ENCODE measurements around the gene METTL25B.
A peak's percentile ranks its signal among the peaks of the same experiment; 100 is the strongest.

METTL25B gene

GRCh38 chr1:156704930-156705320, 23.3 kb upstream of the METTL25B start:
- Histone ChIP-seq H2BK5ac (ENCODE audit: low read length) (peak overlapping the region; percentile 90), H2BK12ac (ENCODE audit: low read length) (no peak overlapping the region), H3K14ac (ENCODE audit: low read length) (no peak overlapping the region), H3K27me3 (ENCODE audit: control insufficient read depth in 3 of 3, insufficient read depth in 3 of 3, low read depth in 1 of 3, low read length in 3 of 3) (no peaks in the 10 kb centered on the region), H3K4me2 (ENCODE audit: insufficient read depth, low read length, poor library complexity, severe bottlenecking) (peak overlapping the region; percentile 93), H4K91ac (ENCODE audit: low read depth, low read length, poor library complexity) (no peak overlapping the region), H3K23ac (ENCODE audit: low read depth, low read length, poor library complexity) (peak overlapping the region; percentile 76), H2AK5ac (ENCODE audit: low read depth, low read length) (peak overlapping the region; percentile 68), H2AFZ (ENCODE audit: low read length) (peak overlapping the region; percentile 91), H3K4me3 (ENCODE audit: low read length in 2 of 2) (peak overlapping the region; percentile 63 to 87), H2BK15ac (ENCODE audit: low read length) (peak overlapping the region; percentile 40), H4K8ac (ENCODE audit: low read depth, low read length) (no peak overlapping the region), H3K4ac (ENCODE audit: low read length) (peak overlapping the region; percentile 2), H3K18ac (ENCODE audit: low read length) (peak overlapping the region; percentile 96), H2BK120ac (ENCODE audit: low read depth, low read length) (no peak overlapping the region), H3K79me1 (ENCODE audit: low read depth, low read length) (peaks cover 9% of the 10 kb centered on the region), H3K4me1 (ENCODE audit: control insufficient read depth in 2 of 2, insufficient read depth in 1 of 2, low read depth in 1 of 2, low read length in 2 of 2) (peaks cover 46 to 52% of the 10 kb centered on the region in 2 donors), H3K9me3 (replicated peaks in 1 of 2; ENCODE audit: control insufficient read depth in 2 of 2, insufficient read depth in 1 of 2, low read depth in 1 of 2, low read length in 2 of 2) (no peaks in the 10 kb centered on the region), H3K36me3 (replicated peaks in 1 of 2; ENCODE audit: control insufficient read depth in 2 of 2, insufficient read depth in 2 of 2, low read length in 2 of 2) (peaks cover 11 to 13% of the 10 kb centered on the region in 2 donors), H3K9ac (ENCODE audit: low read depth, low read length, poor library complexity) (peak overlapping the region; percentile 87), H3K27ac (replicated peaks; ENCODE audit: low read length) (peak overlapping the region; percentile 92)
- no peak for DNase-seq (ENCODE audit: low spot score)
- no CpG with 5 or more reads among the region's 29 CpGs for WGBS, 2 donors (ENCODE audit: extremely low coverage in 2 of 2, insufficient read length in 2 of 2, insufficient replicate concordance in 1 of 2)

DNA sequence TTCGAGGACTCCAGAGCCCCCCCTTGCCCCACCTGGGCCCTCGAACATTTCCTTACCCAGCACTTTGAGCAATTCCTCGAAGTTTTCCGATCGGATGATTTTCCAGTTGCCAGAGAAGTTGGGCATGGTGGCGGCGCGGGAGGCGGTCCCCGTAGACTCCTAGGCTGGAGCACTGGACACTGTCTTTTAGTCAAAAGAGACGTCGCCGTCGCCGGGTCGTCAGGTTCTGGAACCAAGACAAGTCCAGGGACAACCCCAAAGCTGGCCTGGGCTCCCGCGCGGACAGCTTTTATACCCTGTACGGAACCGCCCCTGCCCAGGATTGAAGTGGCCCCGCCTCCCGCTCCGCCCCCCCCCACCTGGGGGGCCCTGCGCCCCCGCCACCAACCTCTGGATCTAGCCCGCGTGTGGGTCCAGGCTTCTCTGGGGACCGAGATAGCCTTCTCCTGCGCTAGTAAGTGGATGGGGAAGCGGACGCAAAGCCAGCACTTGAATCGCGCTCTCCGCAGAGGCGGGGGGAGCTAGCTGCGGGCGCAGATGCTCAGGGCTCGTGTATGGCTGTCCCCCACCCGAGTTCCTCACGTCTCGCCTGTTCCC, 22.9 kb upstream of the METTL25B start, which contains the start of gene CRABP2:
Gene CRABP2 (minus strand): TSS at position 263 of the 597 bp plus-strand sequence. CDS start 137 bp downstream, at position 126.
- peak within 1 kb of the TSS; percentile 90 for H3K9ac ChIP-seq (ENCODE audit: low read depth, low read length, poor library complexity)
- H3K23ac ChIP-seq (ENCODE audit: low read depth, low read length, poor library complexity) = peak within 1 kb of the TSS; percentile 76
- no peaks in the 10 kb centered on the region for H3K27me3 ChIP-seq (ENCODE audit: control insufficient read depth in 3 of 3, insufficient read depth in 3 of 3, low read depth in 1 of 3, low read length in 3 of 3)
- peak within 1 kb of the TSS; percentile 93 for H3K4me2 ChIP-seq (ENCODE audit: insufficient read depth, low read length, poor library complexity, severe bottlenecking)
- peak within 1 kb of the TSS; percentile 19 for H3K4ac ChIP-seq (ENCODE audit: low read length)
- peak within 1 kb of the TSS; percentile 91 for H2AFZ ChIP-seq (ENCODE audit: low read length)
- peak within 1 kb of the TSS; percentile 90 for H2BK5ac ChIP-seq (ENCODE audit: low read length)
- peak within 1 kb of the TSS; percentile 98 for H4K91ac ChIP-seq (ENCODE audit: low read depth, low read length, poor library complexity)
- peaks cover 6 to 9% of the 10 kb centered on the region in 2 donors for H3K36me3 ChIP-seq (replicated peaks in 1 of 2; ENCODE audit: control insufficient read depth in 2 of 2, insufficient read depth in 2 of 2, low read length in 2 of 2)
- WGBS, 2 donors (ENCODE audit: extremely low coverage in 2 of 2, insufficient read length in 2 of 2, insufficient replicate concordance in 1 of 2) = no CpG with 5 or more reads among the region's 42 CpGs
- H3K9me3 ChIP-seq (replicated peaks in 1 of 2; ENCODE audit: control insufficient read depth in 2 of 2, insufficient read depth in 1 of 2, low read depth in 1 of 2, low read length in 2 of 2) = no peaks in the 10 kb centered on the region
- H2AK5ac ChIP-seq (ENCODE audit: low read depth, low read length) = peak within 1 kb of the TSS; percentile 87
- H3K79me1 ChIP-seq (ENCODE audit: low read depth, low read length) = peaks cover 9% of the 10 kb centered on the region
- H4K8ac ChIP-seq (ENCODE audit: low read depth, low read length) = no peak within 1 kb of the TSS
- H2BK12ac ChIP-seq (ENCODE audit: low read length) = no peak within 1 kb of the TSS
- peak within 1 kb of the TSS; percentile 99 for H3K18ac ChIP-seq (ENCODE audit: low read length)
- H3K4me1 ChIP-seq (ENCODE audit: control insufficient read depth in 2 of 2, insufficient read depth in 1 of 2, low read depth in 1 of 2, low read length in 2 of 2) = peaks cover 50 to 56% of the 10 kb centered on the region in 2 donors
- peak within 1 kb of the TSS; percentile 40 for H2BK15ac ChIP-seq (ENCODE audit: low read length)
- H3K27ac ChIP-seq (replicated peaks; ENCODE audit: low read length) = peak within 1 kb of the TSS; percentile 92
- H2BK120ac ChIP-seq (ENCODE audit: low read depth, low read length) = peak within 1 kb of the TSS; percentile 93
- peak within 1 kb of the TSS; percentile 73 for H3K14ac ChIP-seq (ENCODE audit: low read length)
- peak within 1 kb of the TSS; percentile 63 to 87 for H3K4me3 ChIP-seq (ENCODE audit: low read length in 2 of 2)
- peak; percentile 78 for DNase-seq (ENCODE audit: low spot score)

DNA sequence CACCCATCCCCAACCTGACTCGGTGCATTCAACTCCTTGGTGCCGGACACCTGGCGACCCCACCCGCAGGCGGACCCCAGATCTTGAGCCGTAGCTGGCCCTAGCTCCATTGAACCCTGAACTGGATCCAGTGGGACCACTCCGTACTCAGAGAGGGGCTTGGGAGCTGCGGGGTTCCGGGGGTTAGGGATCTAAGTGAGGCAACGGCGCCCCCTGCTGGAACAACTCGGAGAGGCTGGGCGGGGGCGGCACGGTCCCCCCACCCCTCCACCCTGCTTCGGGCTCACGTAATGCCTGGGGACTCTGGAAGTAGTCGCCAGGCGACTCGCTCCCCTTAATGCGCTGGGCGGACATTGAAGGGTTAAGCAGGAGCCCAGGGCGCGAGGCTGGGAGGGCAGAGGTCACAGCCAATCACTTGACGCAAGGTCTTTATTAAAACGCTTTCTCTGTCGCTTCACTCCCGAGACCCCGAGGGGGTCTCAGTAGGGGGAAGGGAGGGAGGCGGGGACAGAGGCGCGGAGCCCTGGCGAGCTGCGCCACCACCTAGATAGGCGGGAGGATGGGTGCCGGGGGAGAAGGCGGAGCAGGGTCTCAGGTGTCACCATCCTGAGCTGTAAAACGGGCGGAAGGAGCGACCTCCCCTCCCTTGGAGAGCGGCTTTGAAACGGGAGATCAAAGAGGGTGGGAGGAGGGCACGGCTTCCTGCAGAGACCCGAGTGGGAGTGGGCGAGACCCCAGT, 22.2 kb upstream of the METTL25B start:
- peaks cover 0 to 3% of the 10 kb centered on the region in 2 donors for H3K36me3 ChIP-seq (replicated peaks in 1 of 2; ENCODE audit: control insufficient read depth in 2 of 2, insufficient read depth in 2 of 2, low read length in 2 of 2)
- H2BK15ac ChIP-seq (ENCODE audit: low read length) = peak overlapping the region; percentile 40
- peak overlapping the region; percentile 92 for H3K27ac ChIP-seq (replicated peaks; ENCODE audit: low read length)
- peaks cover 9% of the 10 kb centered on the region for H3K79me1 ChIP-seq (ENCODE audit: low read depth, low read length)
- peak; percentile 95 for DNase-seq (ENCODE audit: low spot score)
- H2BK12ac ChIP-seq (ENCODE audit: low read length) = no peak overlapping the region
- H3K14ac ChIP-seq (ENCODE audit: low read length) = peak overlapping the region; percentile 73
- H4K8ac ChIP-seq (ENCODE audit: low read depth, low read length) = no peak overlapping the region
- no peaks in the 10 kb centered on the region for H3K9me3 ChIP-seq (replicated peaks in 1 of 2; ENCODE audit: control insufficient read depth in 2 of 2, insufficient read depth in 1 of 2, low read depth in 1 of 2, low read length in 2 of 2)
- H3K4ac ChIP-seq (ENCODE audit: low read length) = peak overlapping the region; percentile 19
- no peaks in the 10 kb centered on the region for H3K27me3 ChIP-seq (ENCODE audit: control insufficient read depth in 3 of 3, insufficient read depth in 3 of 3, low read depth in 1 of 3, low read length in 3 of 3)
- peak overlapping the region; percentile 63 to 75 for H3K4me3 ChIP-seq (ENCODE audit: low read length in 2 of 2)
- no CpG with 5 or more reads among the region's 45 CpGs for WGBS, 2 donors (ENCODE audit: extremely low coverage in 2 of 2, insufficient read length in 2 of 2, insufficient replicate concordance in 1 of 2)
- H2BK5ac ChIP-seq (ENCODE audit: low read length) = peak overlapping the region; percentile 90
- H3K4me2 ChIP-seq (ENCODE audit: insufficient read depth, low read length, poor library complexity, severe bottlenecking) = peak overlapping the region; percentile 93
- H2AK5ac ChIP-seq (ENCODE audit: low read depth, low read length) = peak overlapping the region; percentile 87
- H2BK120ac ChIP-seq (ENCODE audit: low read depth, low read length) = peak overlapping the region; percentile 93
- peak overlapping the region; percentile 99 for H3K18ac ChIP-seq (ENCODE audit: low read length)
- peak overlapping the region; percentile 90 for H3K9ac ChIP-seq (ENCODE audit: low read depth, low read length, poor library complexity)
- peak overlapping the region; percentile 98 for H4K91ac ChIP-seq (ENCODE audit: low read depth, low read length, poor library complexity)
- H3K23ac ChIP-seq (ENCODE audit: low read depth, low read length, poor library complexity) = peak overlapping the region; percentile 61
- peak overlapping the region; percentile 91 for H2AFZ ChIP-seq (ENCODE audit: low read length)
- peaks cover 55 to 63% of the 10 kb centered on the region in 2 donors for H3K4me1 ChIP-seq (ENCODE audit: control insufficient read depth in 2 of 2, insufficient read depth in 1 of 2, low read depth in 1 of 2, low read length in 2 of 2)

Measured in neuronal stem cell (in vitro differentiated cells).